ENCODE data around the gene BCL2L15.

BCL2L15 gene

DNA sequence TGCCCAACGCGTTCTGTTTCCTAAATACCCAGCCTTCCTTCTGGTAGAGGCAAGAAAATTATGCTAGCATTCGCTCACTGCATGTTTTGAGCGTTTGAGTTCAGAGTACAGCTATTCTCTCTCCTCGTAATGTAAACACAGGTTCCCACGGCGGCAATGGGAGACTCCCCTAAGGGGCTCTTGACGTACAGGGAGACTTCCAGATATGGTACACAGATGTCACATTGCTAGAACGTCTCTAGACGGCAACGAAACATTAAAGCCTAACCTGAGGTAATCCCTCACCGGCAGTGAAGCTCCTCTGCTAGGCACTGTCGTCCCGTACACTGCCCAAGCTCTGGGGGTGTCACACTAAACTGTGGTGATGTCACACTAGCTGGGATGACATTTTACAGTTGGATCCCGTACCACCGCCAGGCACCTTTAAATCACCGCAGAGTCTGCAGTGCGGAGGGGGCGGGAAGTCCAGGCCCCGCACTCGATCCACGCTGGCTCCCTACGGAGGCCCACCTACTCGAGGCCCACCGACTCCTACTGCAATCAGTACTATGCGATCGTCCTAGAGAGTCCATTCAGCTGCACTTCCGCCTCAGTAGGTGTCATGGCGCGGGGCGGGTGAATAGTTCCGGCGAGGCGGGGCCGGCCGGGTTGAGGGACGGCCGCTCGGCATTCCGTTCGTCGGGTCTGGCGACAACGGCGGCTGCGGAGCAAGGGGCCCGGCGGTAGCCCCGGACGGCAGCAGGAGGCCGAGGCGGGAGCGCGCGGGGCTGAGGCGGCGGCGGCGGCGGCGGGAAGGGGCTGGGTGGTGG lies 41.8 kb upstream of the BCL2L15 start, which contains the start of gene HIPK1 (continued):
- no peak for TF ChIP-seq ZNF654 (tag by site-specific recombination; IDR thresholded peaks at IDR 0.05; ENCODE audit: low read depth)
- TF ChIP-seq HOXC10 (CRISPR knock-in tag; IDR thresholded peaks at IDR 0.05): no peak
- TF ChIP-seq ZNF157 (tag by site-specific recombination; IDR thresholded peaks at IDR 0.05): no peak
- no peak for TF ChIP-seq SALL2 (tag by site-specific recombination; IDR thresholded peaks at IDR 0.05; ENCODE audit: borderline replicate concordance)
- TF ChIP-seq ZNF660 (tag by site-specific recombination; IDR thresholded peaks at IDR 0.05): peak; percentile 70
- peak; percentile 100 for TF ChIP-seq ZBTB17 (tag by site-specific recombination; IDR thresholded peaks at IDR 0.05)
- peak; percentile 13; the same call in 1 of the 2 replicates for TF ChIP-seq ZBTB6 (tag by site-specific recombination; IDR thresholded peaks at IDR 0.05)
- TF ChIP-seq HOXA7 (CRISPR knock-in tag; IDR thresholded peaks at IDR 0.05; ENCODE audit: borderline replicate concordance): no peak
- TF ChIP-seq ZNF112 (tag by site-specific recombination; IDR thresholded peaks at IDR 0.05): no peak
- peak; percentile 84 for TF ChIP-seq ZNF610 (tag by site-specific recombination; IDR thresholded peaks at IDR 0.05; ENCODE audit: borderline replicate concordance)
- no peak for TF ChIP-seq ZNF658 (tag by site-specific recombination; IDR thresholded peaks at IDR 0.05)
- no peak for TF ChIP-seq ZNF169 (tag by site-specific recombination; IDR thresholded peaks at IDR 0.05)
- peak; percentile 83 for TF ChIP-seq KLF9 (tag by site-specific recombination; IDR thresholded peaks at IDR 0.05; ENCODE audit: low read depth)
- TF ChIP-seq ZBTB26 (tag by site-specific recombination; optimal IDR thresholded peaks at IDR 0.05): peak; percentile 81
- 0 out of 2 replicates have a peak, but pooled peaks have one; percentile 20 for TF ChIP-seq ZNF16 (tag by site-specific recombination; IDR thresholded peaks at IDR 0.05; ENCODE audit: low read depth)
- peak; percentile 14; the same call in 1 of the 2 replicates for TF ChIP-seq GLIS2 (tag by site-specific recombination; IDR thresholded peaks at IDR 0.05)
- no peak for TF ChIP-seq ZNF571 (tag by site-specific recombination; IDR thresholded peaks at IDR 0.05)
- TF ChIP-seq ZNF391 (tag by site-specific recombination; IDR thresholded peaks at IDR 0.05; ENCODE audit: borderline replicate concordance, low read depth): peak; percentile 91; the same call in 1 of the 2 replicates
- no peak for TF ChIP-seq ZNF707 (tag by site-specific recombination; IDR thresholded peaks at IDR 0.05)
- 0 out of 2 replicates have a peak, but pooled peaks have one; percentile 24 for TF ChIP-seq SCRT2 (tag by site-specific recombination; IDR thresholded peaks at IDR 0.05)
- no peak for TF ChIP-seq ZNF48 (tag by site-specific recombination; IDR thresholded peaks at IDR 0.05)
- peak; percentile 15 for TF ChIP-seq ZNF423 (tag by site-specific recombination; IDR thresholded peaks at IDR 0.05)
- TF ChIP-seq MYNN (tag by site-specific recombination; IDR thresholded peaks at IDR 0.05; ENCODE audit: borderline replicate concordance): 0 out of 2 replicates have a peak, but pooled peaks have one; percentile 7
- TF ChIP-seq, protein P1, sequence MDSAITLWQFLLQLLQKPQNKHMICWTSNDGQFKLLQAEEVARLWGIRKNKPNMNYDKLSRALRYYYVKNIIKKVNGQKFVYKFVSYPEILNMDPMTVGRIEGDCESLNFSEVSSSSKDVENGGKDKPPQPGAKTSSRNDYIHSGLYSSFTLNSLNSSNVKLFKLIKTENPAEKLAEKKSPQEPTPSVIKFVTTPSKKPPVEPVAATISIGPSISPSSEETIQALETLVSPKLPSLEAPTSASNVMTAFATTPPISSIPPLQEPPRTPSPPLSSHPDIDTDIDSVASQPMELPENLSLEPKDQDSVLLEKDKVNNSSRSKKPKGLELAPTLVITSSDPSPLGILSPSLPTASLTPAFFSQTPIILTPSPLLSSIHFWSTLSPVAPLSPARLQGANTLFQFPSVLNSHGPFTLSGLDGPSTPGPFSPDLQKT (IDR thresholded peaks at IDR 0.05; ENCODE audit: borderline replicate concordance, low read depth, low read length): no peak; the same call in 1 of the 2 replicates
- TF ChIP-seq FEZF1 (tag by site-specific recombination; IDR thresholded peaks at IDR 0.05): peak; percentile 53; the same call in 1 of the 2 replicates
- TF ChIP-seq SCRT1 (tag by site-specific recombination; IDR thresholded peaks at IDR 0.05; ENCODE audit: borderline replicate concordance): no peak
- peak; percentile 99 for TF ChIP-seq PRDM10 (tag by site-specific recombination; IDR thresholded peaks at IDR 0.05)
- no peak for TF ChIP-seq PRDM6 (tag by site-specific recombination; IDR thresholded peaks at IDR 0.05)
- no peak for TF ChIP-seq ZBTB1 (tag by site-specific recombination; IDR thresholded peaks at IDR 0.05)
- no peak for TF ChIP-seq ZNF560 (tag by site-specific recombination; IDR thresholded peaks at IDR 0.05; ENCODE audit: borderline replicate concordance)
- no peak for TF ChIP-seq ZNF544 (tag by site-specific recombination; IDR thresholded peaks at IDR 0.05)
- no peak for TF ChIP-seq ZNF292 (tag by site-specific recombination; IDR thresholded peaks at IDR 0.05; ENCODE audit: borderline replicate concordance, low read depth)
